ENCODE data around the gene HYI. TPM values are rescaled to one million over a fixed set of nuclear protein-coding genes. Genes with fewer than 3 reads are reported as not detected.

HYI gene
- total and polyA plus RNA-seq, 2 of the 8 experiments (the other 6 are each of a cell fraction or from before 2014, with no cell fraction given): 14.4 to 17.7 TPM

GRCh38 chr1:43432907-43433306 is 20.8 kb downstream of the HYI start:
- Histone ChIP-seq H3K14ac (ENCODE audit: insufficient read length) (no peak overlapping the region), H4K8ac (ENCODE audit: extremely low read depth, insufficient read depth, low read length) (no peak overlapping the region), H3K36me3 (ENCODE audit: control insufficient read depth in 2 of 4, insufficient read depth in 4 of 4, low read length in 3 of 4) (peaks cover 2 to 43% (median 19%) of the 10 kb centered on the region in 4 experiments), H3K9ac (replicated peaks in 1 of 4; ENCODE audit: extremely low read depth in 1 of 4, low read depth in 3 of 4, low read length in 3 of 4) (no peak overlapping the region), H2BK12ac (ENCODE audit: low read depth, low read length) (no peak overlapping the region), H2BK15ac (ENCODE audit: low read length) (no peak overlapping the region), H3K4me1 (replicated peaks in 1 of 4; ENCODE audit: control insufficient read depth in 3 of 4, insufficient read depth in 4 of 4, low read length in 3 of 4) (no peaks in the 10 kb centered on the region), H4K20me1 (replicated peaks in 1 of 2; ENCODE audit: control insufficient read depth in 1 of 2, insufficient read depth in 2 of 2, low read length in 2 of 2) (peaks cover 0 to 4% of the 10 kb centered on the region in 2 experiments), H2BK120ac (replicated peaks; ENCODE audit: low read depth, low read length) (no peak overlapping the region), H2BK20ac (ENCODE audit: low read length) (no peak overlapping the region), H3K27me3 (replicated peaks in 1 of 4; ENCODE audit: control insufficient read depth in 3 of 4, extremely low read depth in 1 of 4, insufficient read depth in 3 of 4, low read length in 3 of 4) (no peaks in the 10 kb centered on the region), H2AFZ (ENCODE audit: low read length) (no peak overlapping the region), H2AK5ac (ENCODE audit: low read depth, low read length) (no peak overlapping the region), H3K4ac (replicated peaks; ENCODE audit: insufficient read length, low read depth, low read length) (no peak overlapping the region), H3K79me1 (ENCODE audit: low read depth, low read length) (no peaks in the 10 kb centered on the region), H3K79me2 (ENCODE audit: control insufficient read depth in 1 of 2, insufficient read depth in 2 of 2, low read length in 2 of 2) (no peaks in the 10 kb centered on the region), H4K5ac (ENCODE audit: insufficient read length, low read depth, low read length) (no peak overlapping the region), H3K27ac (ENCODE audit: low read depth, low read length) (no peak overlapping the region), H3K4me2 (ENCODE audit: insufficient read depth in 1 of 2, low read depth in 2 of 2, low read length in 2 of 2) (no peak overlapping the region), H2BK5ac (ENCODE audit: low read depth, low read length) (no peak overlapping the region), H3K56ac (replicated peaks; ENCODE audit: insufficient read length, low read depth, low read length) (no peak overlapping the region), H4K91ac (replicated peaks; ENCODE audit: insufficient read length, low read length) (no peak overlapping the region), H3K23me2 (ENCODE audit: low read depth, low read length) (no peaks in the 10 kb centered on the region), H3K9me3 (ENCODE audit: insufficient read depth in 2 of 2, low read depth in 1 of 2, low read length in 1 of 2) (no peaks in the 10 kb centered on the region), H3K4me3 (ENCODE audit: extremely low read depth in 1 of 4, insufficient read depth in 2 of 4, low read depth in 3 of 4, low read length in 4 of 4) (no peak overlapping the region), H3K23ac (ENCODE audit: insufficient read length) (no peak overlapping the region), H3K18ac (ENCODE audit: extremely low read depth, low read length) (no peak overlapping the region)
- 92% methylated on average over 5 of the region's 5 CpGs; no CpG with 5 or more reads in 1 of the 2 experiments for WGBS, 2 experiments (ENCODE audit: extremely low coverage in 1 of 2, insufficient coverage in 1 of 2, insufficient read length in 1 of 2, insufficient replicate concordance in 2 of 2, low coverage in 1 of 2, low lambda C conversion rate in 2 of 2, missing lambda C conversion rate in 1 of 2)
- FAIRE-seq: no peak
- no peak for DNase-seq (ENCODE audit: low read depth in 1 of 2, low spot score in 2 of 2)
- ChIA-PET CTCF (ENCODE audit: partially characterized antibody) (interaction anchor here (0.7 to 1.1 kb wide), 2 partner anchors 59 to 206 kb away, joined by 3 to 4 read pairs; no protein-coding TSS in a partner anchor), POLR2A (ENCODE audit: partially characterized antibody) (interaction anchor here (0.9 to 1.7 kb wide), 5 partner anchors 10 to 19 kb away, joined by 3 to 5 read pairs (median 3); no protein-coding TSS in a partner anchor)
